Measurements from ENCODE around the gene THSD4.
A peak's percentile ranks its signal among the peaks of the same experiment; 100 is the strongest.

THSD4 gene

DNA sequence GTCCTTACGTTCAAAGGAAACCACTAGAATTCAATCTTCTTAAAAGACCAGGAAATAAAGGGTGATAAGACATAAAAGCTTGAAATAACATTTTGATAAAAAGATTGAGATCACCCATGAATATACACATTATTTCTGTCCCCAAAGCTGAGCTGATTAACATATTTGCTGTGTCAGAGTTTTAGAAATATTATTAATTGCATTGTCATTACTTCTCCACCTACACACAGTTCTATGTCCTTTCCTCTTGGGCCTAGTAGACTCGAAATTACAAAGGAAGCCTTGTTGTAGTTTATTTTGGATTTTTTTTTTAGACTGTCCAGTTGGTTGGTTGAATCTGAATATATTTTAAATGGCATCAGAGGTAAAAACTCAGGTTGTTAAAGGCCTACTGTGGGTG, 614.0 kb downstream of the THSD4 start:
- Histone ChIP-seq H3K9me3 (ENCODE audit: control insufficient read depth, low read length) (no peaks in the 10 kb centered on the region), H3K9ac (ENCODE audit: low read length) (no peak overlapping the region), H3K4me1 (ENCODE audit: control insufficient read depth, insufficient read depth, low read length) (peaks cover 14% of the 10 kb centered on the region), H3K27me3 (replicated peaks; ENCODE audit: control insufficient read depth, insufficient read depth, low read length) (no peaks in the 10 kb centered on the region), H3K36me3 (ENCODE audit: control insufficient read depth, insufficient read depth, low read length, severe bottlenecking) (no peaks in the 10 kb centered on the region), H3K4me3 (ENCODE audit: low read length) (no peak overlapping the region)
- DNase-seq (ENCODE audit: low read depth): no peak

- H3K36me3 ChIP-seq (ENCODE audit: control insufficient read depth, insufficient read depth, low read length, severe bottlenecking): no peaks in the 10 kb centered on the region
- peak; percentile 88 for DNase-seq (ENCODE audit: low read depth)
Observed at GRCh38 chr15:71730277-71731144, 615.2 kb downstream of the THSD4 start.

GRCh38 chr15:71732636-71733035, 617.4 kb downstream of the THSD4 start:
- Histone ChIP-seq H3K9me3 (ENCODE audit: control insufficient read depth, low read length) (no peaks in the 10 kb centered on the region), H3K9ac (ENCODE audit: low read length) (no peak overlapping the region), H3K4me3 (ENCODE audit: low read length) (no peak overlapping the region), H3K36me3 (ENCODE audit: control insufficient read depth, insufficient read depth, low read length, severe bottlenecking) (no peaks in the 10 kb centered on the region), H3K4me1 (ENCODE audit: control insufficient read depth, insufficient read depth, low read length) (peaks cover 14% of the 10 kb centered on the region), H3K27me3 (replicated peaks; ENCODE audit: control insufficient read depth, insufficient read depth, low read length) (peaks cover 12% of the 10 kb centered on the region)
- DNase-seq (ENCODE audit: low read depth): no peak

More at GRCh38 chr15:71730277-71731144, 615.2 kb downstream of the THSD4 start:
- H3K27me3 ChIP-seq (replicated peaks; ENCODE audit: control insufficient read depth, insufficient read depth, low read length): peaks cover 3% of the 10 kb centered on the region
- no peak overlapping the region for H3K4me3 ChIP-seq (ENCODE audit: low read length)
- no peaks in the 10 kb centered on the region for H3K9me3 ChIP-seq (ENCODE audit: control insufficient read depth, low read length)
- H3K4me1 ChIP-seq (ENCODE audit: control insufficient read depth, insufficient read depth, low read length): peaks cover 14% of the 10 kb centered on the region
- no peak overlapping the region for H3K9ac ChIP-seq (ENCODE audit: low read length)

DNA sequence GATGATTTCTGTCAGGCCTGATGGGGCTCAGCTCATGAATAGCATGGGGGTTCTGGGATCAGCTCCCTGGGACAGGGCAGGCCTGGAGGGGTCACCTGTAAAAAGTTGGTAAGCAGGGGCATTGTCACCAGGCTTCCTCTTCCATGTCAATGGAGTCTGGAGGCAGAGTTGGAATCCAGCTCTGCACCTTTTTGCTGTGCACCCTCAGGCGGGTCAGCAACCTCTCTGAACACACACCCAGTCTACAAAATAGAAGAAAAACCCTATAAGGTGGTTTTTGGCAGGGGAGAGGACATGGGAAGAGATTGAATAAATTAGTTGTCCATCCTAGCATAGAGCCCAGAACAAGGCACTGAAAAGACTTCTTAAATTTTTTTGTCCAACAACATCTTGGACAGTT, 617.9 kb downstream of the THSD4 start:
- DNase-seq (ENCODE audit: low read depth): no peak
- peaks cover 14% of the 10 kb centered on the region for H3K4me1 ChIP-seq (ENCODE audit: control insufficient read depth, insufficient read depth, low read length)
- H3K9me3 ChIP-seq (ENCODE audit: control insufficient read depth, low read length): no peaks in the 10 kb centered on the region
- H3K27me3 ChIP-seq (replicated peaks; ENCODE audit: control insufficient read depth, insufficient read depth, low read length): peaks cover 12% of the 10 kb centered on the region
- no peaks in the 10 kb centered on the region for H3K36me3 ChIP-seq (ENCODE audit: control insufficient read depth, insufficient read depth, low read length, severe bottlenecking)
- no peak overlapping the region for H3K9ac ChIP-seq (ENCODE audit: low read length)
- H3K4me3 ChIP-seq (ENCODE audit: low read length): no peak overlapping the region

GRCh38 chr15:71734709-71735384, 619.6 kb downstream of the THSD4 start:
- DNase-seq (ENCODE audit: low read depth): no peak
- no peaks in the 10 kb centered on the region for H3K9me3 ChIP-seq (ENCODE audit: control insufficient read depth, low read length)

GRCh38 chr15:71735385-71735757, 620.1 kb downstream of the THSD4 start:
- DNase-seq (ENCODE audit: low read depth): no peak
- no peak overlapping the region for H3K4me3 ChIP-seq (ENCODE audit: low read length)
- H3K4me1 ChIP-seq (ENCODE audit: control insufficient read depth, insufficient read depth, low read length): peaks cover 11% of the 10 kb centered on the region
- no peaks in the 10 kb centered on the region for H3K36me3 ChIP-seq (ENCODE audit: control insufficient read depth, insufficient read depth, low read length, severe bottlenecking)
- H3K9me3 ChIP-seq (ENCODE audit: control insufficient read depth, low read length): no peaks in the 10 kb centered on the region
- H3K27me3 ChIP-seq (replicated peaks; ENCODE audit: control insufficient read depth, insufficient read depth, low read length): peaks cover 12% of the 10 kb centered on the region
- H3K9ac ChIP-seq (ENCODE audit: low read length): no peak overlapping the region

More at GRCh38 chr15:71734709-71735384, 619.6 kb downstream of the THSD4 start:
- Histone ChIP-seq H3K36me3 (ENCODE audit: control insufficient read depth, insufficient read depth, low read length, severe bottlenecking) (no peaks in the 10 kb centered on the region), H3K4me3 (ENCODE audit: low read length) (no peak overlapping the region), H3K9ac (ENCODE audit: low read length) (no peak overlapping the region), H3K27me3 (replicated peaks; ENCODE audit: control insufficient read depth, insufficient read depth, low read length) (peaks cover 12% of the 10 kb centered on the region), H3K4me1 (ENCODE audit: control insufficient read depth, insufficient read depth, low read length) (peaks cover 14% of the 10 kb centered on the region)

GRCh38 chr15:71736286-71736947, 621.1 kb downstream of the THSD4 start:
- peaks cover 12% of the 10 kb centered on the region for H3K27me3 ChIP-seq (replicated peaks; ENCODE audit: control insufficient read depth, insufficient read depth, low read length)
- H3K4me3 ChIP-seq (ENCODE audit: low read length): no peak overlapping the region
- H3K9ac ChIP-seq (ENCODE audit: low read length): no peak overlapping the region
- H3K36me3 ChIP-seq (ENCODE audit: control insufficient read depth, insufficient read depth, low read length, severe bottlenecking): no peaks in the 10 kb centered on the region
- no peaks in the 10 kb centered on the region for H3K9me3 ChIP-seq (ENCODE audit: control insufficient read depth, low read length)
- DNase-seq (ENCODE audit: low read depth): no peak
- peaks cover 9% of the 10 kb centered on the region for H3K4me1 ChIP-seq (ENCODE audit: control insufficient read depth, insufficient read depth, low read length)

DNA sequence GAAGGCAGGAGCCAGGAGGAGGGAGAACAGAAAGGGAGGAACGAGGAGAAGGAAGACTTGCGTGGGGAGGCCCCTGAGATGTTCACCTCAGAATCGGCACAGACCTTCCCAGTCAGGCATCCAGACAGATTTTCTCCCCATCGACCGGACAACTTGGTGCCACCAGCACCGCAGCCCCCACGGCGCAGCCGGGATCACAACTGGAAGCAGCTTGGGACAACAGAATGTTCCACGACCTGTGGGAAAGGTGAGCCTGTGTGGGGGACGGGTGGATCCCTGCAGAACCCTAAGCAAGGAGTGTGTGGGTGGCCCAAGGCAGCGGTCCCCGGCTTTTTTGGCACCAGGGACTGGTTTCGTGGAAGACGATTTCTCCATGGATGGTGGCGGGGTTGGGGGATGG, 622.5 kb downstream of the THSD4 start:
- no peaks in the 10 kb centered on the region for H3K36me3 ChIP-seq (ENCODE audit: control insufficient read depth, insufficient read depth, low read length, severe bottlenecking)
- H3K4me1 ChIP-seq (ENCODE audit: control insufficient read depth, insufficient read depth, low read length): peaks cover 5% of the 10 kb centered on the region
- H3K9me3 ChIP-seq (ENCODE audit: control insufficient read depth, low read length): no peaks in the 10 kb centered on the region
- H3K4me3 ChIP-seq (ENCODE audit: low read length): no peak overlapping the region
- no peak for DNase-seq (ENCODE audit: low read depth)
- no peak overlapping the region for H3K9ac ChIP-seq (ENCODE audit: low read length)
- H3K27me3 ChIP-seq (replicated peaks; ENCODE audit: control insufficient read depth, insufficient read depth, low read length): peaks cover 12% of the 10 kb centered on the region

DNA sequence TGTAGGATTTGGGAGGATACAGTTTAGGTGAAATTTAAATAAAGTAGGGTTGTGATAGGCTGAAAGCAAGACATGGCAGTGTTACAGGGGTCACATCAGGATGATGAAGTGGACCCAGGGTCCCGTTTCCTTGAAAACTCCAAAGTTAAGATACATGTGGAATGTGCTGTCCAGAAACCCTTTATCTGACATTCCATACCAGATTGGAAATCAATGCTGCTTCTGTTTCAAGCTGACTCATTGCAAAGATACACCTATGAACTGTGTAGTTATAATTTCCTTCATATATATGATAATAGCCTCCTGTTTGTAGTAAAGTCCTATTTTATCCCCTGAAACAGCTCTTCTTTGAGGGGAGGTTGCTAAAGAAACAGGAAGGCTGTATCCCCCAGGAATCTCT, 624.1 kb downstream of the THSD4 start:
- no peak overlapping the region for H3K4me3 ChIP-seq (ENCODE audit: low read length)
- H3K27me3 ChIP-seq (replicated peaks; ENCODE audit: control insufficient read depth, insufficient read depth, low read length): peaks cover 12% of the 10 kb centered on the region
- H3K9me3 ChIP-seq (ENCODE audit: control insufficient read depth, low read length): no peaks in the 10 kb centered on the region
- DNase-seq (ENCODE audit: low read depth): no peak
- H3K36me3 ChIP-seq (ENCODE audit: control insufficient read depth, insufficient read depth, low read length, severe bottlenecking): no peaks in the 10 kb centered on the region
- H3K9ac ChIP-seq (ENCODE audit: low read length): no peak overlapping the region
- no peaks in the 10 kb centered on the region for H3K4me1 ChIP-seq (ENCODE audit: control insufficient read depth, insufficient read depth, low read length)

DNA sequence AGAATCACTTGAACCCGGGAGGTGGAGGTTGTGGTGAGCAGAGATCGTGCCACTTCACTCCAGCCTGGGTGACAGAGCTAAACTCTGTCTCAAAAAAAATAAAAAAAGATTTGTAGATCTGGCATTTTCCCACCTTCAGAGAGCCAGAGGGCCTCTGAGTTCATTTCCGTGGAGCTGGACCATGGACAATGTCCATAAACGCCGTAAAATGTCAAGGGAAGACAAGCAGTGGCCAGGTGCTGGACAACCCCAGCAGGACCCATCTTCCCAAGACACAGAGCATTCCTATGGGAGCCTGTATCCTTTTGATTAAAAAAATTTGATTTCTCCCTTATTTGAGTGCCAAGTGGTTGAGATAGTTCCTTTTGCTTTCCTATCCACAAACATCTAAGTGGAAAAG, 627.7 kb downstream of the THSD4 start:
- Histone ChIP-seq H3K9me3 (ENCODE audit: control insufficient read depth, low read length) (no peaks in the 10 kb centered on the region), H3K36me3 (ENCODE audit: control insufficient read depth, insufficient read depth, low read length, severe bottlenecking) (no peaks in the 10 kb centered on the region), H3K4me3 (ENCODE audit: low read length) (no peak overlapping the region), H3K27me3 (replicated peaks; ENCODE audit: control insufficient read depth, insufficient read depth, low read length) (no peaks in the 10 kb centered on the region), H3K9ac (ENCODE audit: low read length) (no peak overlapping the region), H3K4me1 (ENCODE audit: control insufficient read depth, insufficient read depth, low read length) (peaks cover 14% of the 10 kb centered on the region)
- no peak for DNase-seq (ENCODE audit: low read depth)

- Histone ChIP-seq H3K36me3 (ENCODE audit: control insufficient read depth, insufficient read depth, low read length, severe bottlenecking) (no peaks in the 10 kb centered on the region), H3K9ac (ENCODE audit: low read length) (no peak overlapping the region), H3K4me3 (ENCODE audit: low read length) (no peak overlapping the region), H3K4me1 (ENCODE audit: control insufficient read depth, insufficient read depth, low read length) (peaks cover 14% of the 10 kb centered on the region), H3K27me3 (replicated peaks; ENCODE audit: control insufficient read depth, insufficient read depth, low read length) (no peaks in the 10 kb centered on the region), H3K9me3 (ENCODE audit: control insufficient read depth, low read length) (no peaks in the 10 kb centered on the region)
- peak; percentile 87 for DNase-seq (ENCODE audit: low read depth)
Observed at GRCh38 chr15:71743861-71744382, 628.7 kb downstream of the THSD4 start.

Measured in adipocyte (in vitro differentiated cells).